K562 (cell line): ENCODE measurements around the gene PRPSAP2. TPM values are rescaled to one million over a fixed set of nuclear protein-coding genes. Genes with fewer than 3 reads are reported as not detected.
"Not testable (repeated sequence)": the region's sequence is repeated elsewhere in the genome, so short reads cannot be mapped to it uniquely, and the experiment has no call there.

Experiments
- ATAC-seq: fragments of 200-7000 bp; cut with Tn5 transposase; 3 replicates; pipeline ENCODE4 v1.9.1; 2020; ENCODE audit warnings: moderate library complexity
- BruUV-seq: library from RNA; stranded (reverse); fragments of 400-500 nt; replicated peaks from 2 replicates; lab custom pipeline; 2021; lab: Mats Ljungman, UMichigan
- CTCF ChIA-PET: fragments of 300-600 bp; formaldehyde crosslinking; extraction: SDS; loops from one replicate; lab custom pipeline; 2021; ENCODE audit warnings: low intra/inter-chr PET ratio; lab: Yijun Ruan, JAX
- POLR2A ChIA-PET: fragments of 300-600, 350-650 bp; sonication (Branson Sonifier 250); formaldehyde crosslinking; extraction: SDS; loops from one replicate; lab custom pipeline; 2021; ENCODE audit warnings: antibody characterized with exemption, inconsistent platforms; lab: Yijun Ruan, JAX
- DNase-seq, 4 experiments: peaks; one replicate each; pipeline versions ENCODE4 v3.0.0 to v3.0.0-alpha.2; 2011 to 2018; ENCODE audit warnings: low spot score in 3 of 4, mixed read lengths in 3 of 4; ENCODE audit errors: extremely low read depth in 1 of 4
- FAIRE-seq: peaks from 2 replicates; lab custom pipeline; 2011; peaks lifted over from hg19 to GRCh38; lab: Jason Lieb, UNC
- H2AFZ ChIP-seq: 2 replicates; pipeline ENCODE4 v1.6.0; 2011; ENCODE audit warnings: low read depth, low read length, control low read depth, inconsistent platforms
- H3K27ac ChIP-seq: fragments of 200-600 bp; 3 replicates; pipeline ENCODE4 v1.8.0; 2011; ENCODE audit warnings: low read depth, mild to moderate bottlenecking, control low read depth, inconsistent platforms, low read length, moderate library complexity, mixed read lengths; ENCODE audit errors: extremely low read depth
- H3K27me3 ChIP-seq, 2 experiments: fragments of 300-600 bp in 1 of 2; 2 replicates in 1 of 2; 3 replicates in 1 of 2; pipeline versions ENCODE4 v1.6.0 to v1.8.0; 2011; ENCODE audit warnings: inconsistent platforms in 2 of 2, low read length in 2 of 2, mild to moderate bottlenecking in 1 of 2, mixed read lengths in 1 of 2, moderate library complexity in 1 of 2; ENCODE audit not compliant: control insufficient read depth in 2 of 2, insufficient read depth in 2 of 2
- H3K36me3 ChIP-seq: fragments of 300-600 bp; 3 replicates; pipeline ENCODE4 v1.8.0; 2011; ENCODE audit warnings: mild to moderate bottlenecking, low read length, inconsistent platforms; ENCODE audit not compliant: control insufficient read depth, insufficient read depth
- H3K4me1 ChIP-seq, 2 experiments: fragments of 200-600 bp in 1 of 2; replicated peaks in 1 of 2; 2 replicates in 1 of 2; 3 replicates in 1 of 2; pipeline versions ENCODE4 v1.5.1 to v1.8.0; 2011; ENCODE audit warnings: inconsistent platforms in 2 of 2, low read length in 2 of 2, mild to moderate bottlenecking in 1 of 2, mixed read lengths in 1 of 2, moderate library complexity in 1 of 2; ENCODE audit not compliant: control insufficient read depth in 2 of 2, insufficient read depth in 2 of 2
- H3K4me2 ChIP-seq: 2 replicates; pipeline ENCODE4 v1.6.1; 2011; ENCODE audit warnings: low read length, control low read depth, inconsistent platforms, mixed read lengths; ENCODE audit not compliant: insufficient read depth
- H3K4me3 ChIP-seq: fragments of 200-600 bp; sonication (generic), shearing (Covaris generic); 2 replicates; pipeline ENCODE4 v1.5.1; 2016; ENCODE audit warnings: control low read depth, inconsistent platforms
- H3K79me2 ChIP-seq: fragments of 200-600 bp; 3 replicates; pipeline ENCODE4 v1.8.0; 2011; ENCODE audit warnings: low read length, inconsistent platforms; ENCODE audit not compliant: control insufficient read depth, insufficient read depth
- H3K9ac ChIP-seq, 2 experiments: 2 replicates each; pipeline versions ENCODE4 v1.6.0 to v1.6.1; 2011; ENCODE audit warnings: low read depth in 2 of 2, low read length in 2 of 2, control low read depth in 1 of 2, inconsistent platforms in 1 of 2, mild to moderate bottlenecking in 1 of 2, mixed read lengths in 1 of 2; ENCODE audit not compliant: insufficient read depth in 1 of 2
- H3K9me1 ChIP-seq: one replicate; pipeline ENCODE4 v1.6.0; 2011; ENCODE audit warnings: inconsistent platforms, mild to moderate bottlenecking, low read length, moderate library complexity; ENCODE audit not compliant: control insufficient read depth, insufficient read depth
- H3K9me3 ChIP-seq: replicated peaks from 2 replicates; pipeline ENCODE4 v1.5.1; 2011; ENCODE audit warnings: low read depth, low read length, inconsistent platforms; ENCODE audit not compliant: control insufficient read depth, insufficient read depth
- H4K20me1 ChIP-seq: replicated peaks from 2 replicates; pipeline ENCODE4 v1.6.1; 2011; ENCODE audit warnings: low read length, inconsistent platforms, mixed read lengths; ENCODE audit not compliant: control insufficient read depth, insufficient read depth
- ARID1B ChIP-seq: fragments of 450-650 bp; IDR thresholded peaks from 2 replicates; pipeline ENCODE4 v1.6.1; 2016; ENCODE audit warnings: antibody characterized with exemption, mild to moderate bottlenecking, inconsistent platforms
- CBFA2T3 ChIP-seq: fragments of 450-650 bp; IDR thresholded peaks from 2 replicates; pipeline ENCODE4 v1.6.1; 2017
- NCOA2 ChIP-seq, 2 experiments: fragments of 450-650 bp; IDR thresholded peaks; 2 replicates each; pipeline ENCODE4 v1.6.1; 2018; ENCODE audit warnings: mild to moderate bottlenecking in 2 of 2, moderate library complexity in 1 of 2; ENCODE audit not compliant: partially characterized antibody in 2 of 2
- NFIC ChIP-seq: fragments of 450-650 bp; IDR thresholded peaks from 2 replicates; pipeline ENCODE4 v1.6.1; 2017; ENCODE audit warnings: mild to moderate bottlenecking, inconsistent platforms
- NFIX ChIP-seq: fragments of 250-450 bp; sonication (Bioruptor Pico); IDR thresholded peaks from 2 replicates; pipeline ENCODE4 v1.4.0; 2020; ENCODE audit warnings: low read depth, mild to moderate bottlenecking, moderate library complexity
- SMAD1 ChIP-seq: fragments of 150-350 bp; IDR thresholded peaks from 2 replicates; pipeline ENCODE4 v1.6.1; 2014; ENCODE audit warnings: low read length, low read depth; ENCODE audit not compliant: partially characterized antibody
- WGBS: fragments of 100-300 bp; shearing (Covaris generic); methylation state at CpG from one replicate; pipeline ENCODE4 v1.1.6; 2016; ENCODE audit warnings: low coverage, mixed read lengths; ENCODE audit not compliant: insufficient coverage; ENCODE audit errors: missing lambda C conversion rate; 5-methylcytosine and 5-hydroxymethylcytosine counted together
- in situ Hi-C: fragments of 300-500 bp; cut with MboI; formaldehyde crosslinking; loops from 4 replicates; pipeline ENCODE4 v1.15.0; 2018; ENCODE audit warnings: inconsistent platforms, mixed read lengths
- intact Hi-C: fragments of 100-400 bp; cut with micrococcal nuclease; formaldehyde crosslinking; loops from 2 replicates; pipeline ENCODE4 v1.14.2; 2022
- polyA plus RNA-seq, 8 experiments: library from polyadenylated mRNA; depleted of rRNA in 4 of 8; stranded (reverse) in 5 of 8; unstranded in 3 of 8; fragments of >200 nt; fragmentation: Nextera tagmentation in 2 of 8; fragmentation: Illumina TruSeq in 1 of 8; extraction: Ambion mirVana in 2 of 8; extraction: Trizol in 1 of 8; gene quantifications; 2 replicates each; pipeline versions ENCODE4 v1.2.1 to v1.2.3, GENCODE V29; 2011 to 2014; ENCODE audit warnings: inconsistent platforms in 1 of 8, missing spikeins in 1 of 8
- total RNA-seq, 7 experiments: library from RNA; depleted of rRNA in 6 of 7; stranded (reverse); fragments of >200 nt in 6 of 7; fragmentation: Illumina TruSeq in 2 of 7; extraction: Trizol in 2 of 7; gene quantifications; 2 replicates each; pipeline versions ENCODE4 v1.2.1 to v1.2.3, GENCODE V29; 2011 to 2021; ENCODE audit warnings: low replicate concordance in 1 of 7
- TF ChIP-seq, protein P1 (sequence below), 2 experiments: IDR thresholded peaks in 1 of 2; conservative IDR thresholded peaks in 1 of 2; 2 replicates each; pipeline ENCODE4 v1.6.1; 2016; ENCODE audit warnings: low read depth in 2 of 2, mild to moderate bottlenecking in 1 of 2, missing compliant biosample characterization in 1 of 2, missing genetic modification characterization in 1 of 2, moderate library complexity in 1 of 2

PRPSAP2 gene
- total and polyA plus RNA-seq, 9 of the 15 experiments (the other 6 are each of a cell fraction or from before 2014, with no cell fraction given), result 15.5 to 56.7 (median 35.7) TPM

DNA sequence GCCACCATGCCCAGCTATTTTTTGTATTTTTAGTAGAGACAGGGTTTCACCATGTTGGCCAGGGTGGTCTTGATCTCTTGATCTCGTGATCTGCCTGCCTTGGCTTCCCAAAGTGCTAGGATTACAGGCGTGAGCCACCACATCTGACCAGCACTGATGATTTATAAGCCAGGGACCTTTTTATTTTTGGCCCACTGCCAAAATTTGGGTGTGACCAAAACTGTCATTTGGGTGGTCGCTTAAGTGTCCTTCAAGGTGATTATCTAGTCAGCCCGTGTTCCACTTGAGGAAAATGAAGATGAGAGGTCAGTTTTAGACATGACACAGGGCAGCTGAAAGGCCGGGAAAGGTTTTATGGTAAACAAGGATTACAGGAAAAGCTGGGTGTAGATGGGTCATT, 7.1 kb downstream of the PRPSAP2 start:
- peaks cover 42% of the 10 kb centered on the region for H3K79me2 ChIP-seq
- intact Hi-C loops, H3K27ac ChIP-seq, H3K9me1 ChIP-seq, ATAC-seq, FAIRE-seq, CTCF ChIA-PET, H3K4me2 ChIP-seq, H4K20me1 ChIP-seq, H3K9me3 ChIP-seq, H3K9ac ChIP-seq, H2AFZ ChIP-seq, BruUV-seq, H3K27me3 ChIP-seq, in situ Hi-C loops, H3K4me3 ChIP-seq: not testable (repeated sequence)
- WGBS, result 44% methylated on average over 5 of the region's 5 CpGs
- peak; percentile 15 to 31 (median 22) for DNase-seq
- peaks cover 2 to 13% of the 10 kb centered on the region in 2 experiments; a peak in 3 of 5 replicates for H3K4me1 ChIP-seq
- TF ChIP-seq SMAD1, result peak; percentile 76
- TF ChIP-seq CBFA2T3, result 0 out of 2 replicates have a peak, but pooled peaks have one; percentile 6
- TF ChIP-seq ARID1B, result 0 out of 2 replicates have a peak, but pooled peaks have one; percentile 9
- TF ChIP-seq NCOA2 (IDR thresholded peaks at IDR 0.05; ENCODE audit: partially characterized antibody in 2 of 2), result peak in 1 of 2 experiments; percentile 53
- peak; percentile 93 for TF ChIP-seq NFIX (CRISPR knock-in tag)
- TF ChIP-seq, protein P1, sequence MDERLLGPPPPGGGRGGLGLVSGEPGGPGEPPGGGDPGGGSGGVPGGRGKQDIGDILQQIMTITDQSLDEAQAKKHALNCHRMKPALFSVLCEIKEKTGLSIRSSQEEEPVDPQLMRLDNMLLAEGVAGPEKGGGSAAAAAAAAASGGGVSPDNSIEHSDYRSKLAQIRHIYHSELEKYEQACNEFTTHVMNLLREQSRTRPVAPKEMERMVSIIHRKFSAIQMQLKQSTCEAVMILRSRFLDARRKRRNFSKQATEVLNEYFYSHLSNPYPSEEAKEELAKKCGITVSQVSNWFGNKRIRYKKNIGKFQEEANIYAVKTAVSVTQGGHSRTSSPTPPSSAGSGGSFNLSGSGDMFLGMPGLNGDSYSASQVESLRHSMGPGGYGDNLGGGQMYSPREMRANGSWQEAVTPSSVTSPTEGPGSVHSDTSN (CRISPR knock-in tag; IDR thresholded peaks at IDR 0.05; ENCODE audit: low read depth), result not testable (repeated sequence)
- TF ChIP-seq, protein P1 (tag; conservative IDR thresholded peaks at IDR 0.05; ENCODE audit: low read depth), result 0 out of 2 replicates have a peak, but pooled peaks have one; percentile 8
- TF ChIP-seq NFIC, result peak; percentile 99
- POLR2A ChIA-PET, result interaction anchor here (1.2 kb wide), 1 partner anchor 8 kb away, joined by 3 read pairs; no protein-coding TSS in a partner anchor
- peaks cover 32% of the 10 kb centered on the region; the same call in 1 of the 3 replicates for H3K36me3 ChIP-seq
